SK-N-SH (cell line): Measurements from ENCODE around the gene RPS6KA1. TPM values are rescaled to one million over a fixed set of nuclear protein-coding genes. Genes with fewer than 3 reads are reported as not detected.

Experiments used
- CTCF ChIA-PET: fragments of 300-600, 350-600 bp; formaldehyde crosslinking; extraction: SDS; loops from one replicate; lab custom pipeline; 2021; lab: Yijun Ruan, JAX
- POLR2A ChIA-PET: fragments of 350-600 bp; sonication (Branson Sonifier 250); formaldehyde crosslinking; extraction: SDS; loops from one replicate; lab custom pipeline; 2020; ENCODE audit warnings: antibody characterized with exemption, inconsistent platforms; lab: Yijun Ruan, JAX
- DNase-seq: peaks from one replicate; pipeline ENCODE4 v3.0.0; 2012
- H2AFZ ChIP-seq: fragments of 200-600 bp; sonication (generic); 2 replicates; pipeline ENCODE4 v1.8.1; 2016; ENCODE audit warnings: antibody characterized with exemption, mild to moderate bottlenecking, low read depth
- H3F3A ChIP-seq: fragments of 200-600 bp; sonication (generic); replicated peaks from 2 replicates; pipeline ENCODE3; 2016; ENCODE audit warnings: antibody characterized with exemption, mild to moderate bottlenecking; ENCODE audit not compliant: insufficient read depth
- H3K27ac ChIP-seq, 2 experiments: fragments of 200-500 bp in 1 of 2; fragments of 200-600 bp in 1 of 2; sonication (Bioruptor generic) in 1 of 2; sonication (generic), shearing (Covaris generic) in 1 of 2; 2 replicates each; pipeline versions ENCODE4 v1.5.1 to v1.6.1; 2014 to 2016; ENCODE audit warnings: low read depth in 2 of 2, inconsistent platforms in 1 of 2, low read length in 1 of 2, mild to moderate bottlenecking in 1 of 2, mixed read lengths in 1 of 2
- H3K27me3 ChIP-seq: fragments of 200-600 bp; sonication (generic), shearing (Covaris generic); 2 replicates; pipeline ENCODE4 v1.6.1; 2016; ENCODE audit warnings: mixed run types; ENCODE audit not compliant: insufficient read depth
- H3K36me3 ChIP-seq, 2 experiments: fragments of 200-500 bp in 1 of 2; fragments of 200-600 bp in 1 of 2; sonication (Bioruptor generic) in 1 of 2; sonication (generic) in 1 of 2; replicated peaks in 1 of 2; 2 replicates each; pipeline versions ENCODE3 to v1.5.1; 2014 to 2016; ENCODE audit warnings: low read length in 1 of 2, mild to moderate bottlenecking in 1 of 2; ENCODE audit not compliant: insufficient read depth in 2 of 2, control insufficient read depth in 1 of 2
- H3K4me1 ChIP-seq, 2 experiments: fragments of 200-500 bp in 1 of 2; fragments of 200-600 bp in 1 of 2; sonication (Bioruptor generic) in 1 of 2; sonication (generic), shearing (Covaris generic) in 1 of 2; 2 replicates each; pipeline versions ENCODE4 v1.5.1 to v1.6.1; 2014 to 2016; ENCODE audit warnings: low read depth in 1 of 2, low read length in 1 of 2, mixed run types in 1 of 2; ENCODE audit not compliant: insufficient read depth in 2 of 2, control insufficient read depth in 1 of 2
- H3K4me2 ChIP-seq: fragments of 200-600 bp; sonication (generic), shearing (Covaris generic); 2 replicates; pipeline ENCODE4 v1.6.1; 2017; ENCODE audit warnings: mixed run types
- H3K4me3 ChIP-seq, 2 experiments: fragments of 200-500 bp in 1 of 2; fragments of 200-600 bp in 1 of 2; sonication (Bioruptor generic) in 1 of 2; sonication (generic), shearing (Covaris generic) in 1 of 2; 2 replicates each; pipeline versions ENCODE4 v1.5.1 to v1.8.1; 2014 to 2016; ENCODE audit warnings: low read depth in 2 of 2, inconsistent platforms in 1 of 2, low read length in 1 of 2, mild to moderate bottlenecking in 1 of 2, mixed read lengths in 1 of 2, moderate library complexity in 1 of 2
- H3K79me2 ChIP-seq: fragments of 200-600 bp; sonication (generic); 2 replicates; pipeline ENCODE4 v1.8.1; 2017; ENCODE audit warnings: mild to moderate bottlenecking; ENCODE audit not compliant: insufficient read depth
- H3K9ac ChIP-seq: fragments of 200-600 bp; sonication (generic); 2 replicates; pipeline ENCODE4 v1.6.1; 2017; ENCODE audit warnings: mixed run types
- H3K9me2 ChIP-seq: fragments of 200-600 bp; sonication (generic); 2 replicates; pipeline ENCODE4 v1.6.1; 2017; ENCODE audit warnings: mixed run types
- H3K9me3 ChIP-seq: fragments of 200-600 bp; sonication (generic); 2 replicates; pipeline ENCODE4 v1.6.1; 2017; ENCODE audit warnings: mixed run types, mild to moderate bottlenecking, moderate library complexity
- H4K20me1 ChIP-seq: fragments of 200-600 bp; sonication (generic); 2 replicates; pipeline ENCODE4 v1.6.1; 2017; ENCODE audit warnings: mild to moderate bottlenecking, mixed run types; ENCODE audit not compliant: insufficient read depth
- EZH2phosphoT487 ChIP-seq: fragments of 200-600 bp; sonication (generic); IDR thresholded peaks from 2 replicates; pipeline ENCODE4 v1.6.1; 2017; ENCODE audit warnings: low read depth, mixed run types, mild to moderate bottlenecking, antibody characterized with exemption, moderate library complexity, borderline replicate concordance
- FOSL2 ChIP-seq: IDR thresholded peaks from 2 replicates; pipeline ENCODE4 v1.4.0; 2012; ENCODE audit warnings: low read depth, mild to moderate bottlenecking, moderate library complexity, borderline replicate concordance
- FOXJ3 ChIP-seq: sonication (generic); formaldehyde crosslinking; IDR thresholded peaks from 2 replicates; pipeline ENCODE4 v1.5.1; 2020; ENCODE audit warnings: mild to moderate bottlenecking, missing genetic modification reagents
- GABPA ChIP-seq: IDR thresholded peaks from 2 replicates; pipeline ENCODE4 v1.4.0; 2012; ENCODE audit warnings: low read depth, mild to moderate bottlenecking
- GATA2 ChIP-seq: sonication (generic); formaldehyde crosslinking; IDR thresholded peaks from 2 replicates; pipeline ENCODE4 v1.5.0; 2020; ENCODE audit warnings: mild to moderate bottlenecking, missing genetic modification reagents
- JUND ChIP-seq: IDR thresholded peaks from 2 replicates; pipeline ENCODE4 v1.4.0; 2012
- MAX ChIP-seq: IDR thresholded peaks from 2 replicates; pipeline ENCODE4 v1.4.0; 2012; ENCODE audit warnings: low read depth
- MEF2A ChIP-seq: IDR thresholded peaks from 2 replicates; pipeline ENCODE4 v1.4.0; 2012; ENCODE audit warnings: low read depth, borderline replicate concordance
- NFIC ChIP-seq: IDR thresholded peaks from 2 replicates; pipeline ENCODE4 v1.4.0; 2012; ENCODE audit warnings: borderline replicate concordance
- NRF1 ChIP-seq: IDR thresholded peaks from 2 replicates; pipeline ENCODE4 v1.6.1; 2012; ENCODE audit warnings: low read depth, mild to moderate bottlenecking, low read length
- RAD21 ChIP-seq: IDR thresholded peaks from 2 replicates; pipeline ENCODE4 v1.6.1; 2012; ENCODE audit warnings: mild to moderate bottlenecking, low read length
- RCOR1 ChIP-seq: fragments of 150-350 bp; IDR thresholded peaks from 2 replicates; pipeline ENCODE4 v1.6.1; 2017; ENCODE audit warnings: antibody characterized with exemption, low read length
- RFX5 ChIP-seq: IDR thresholded peaks from 2 replicates; pipeline ENCODE4 v1.6.1; 2012; ENCODE audit warnings: mild to moderate bottlenecking, improper control_type of control experiment, low read length
- RXRA ChIP-seq: IDR thresholded peaks from 2 replicates; pipeline ENCODE4 v1.4.0; 2012; ENCODE audit warnings: low read depth, mild to moderate bottlenecking, borderline replicate concordance
- SIN3A ChIP-seq: IDR thresholded peaks from 2 replicates; pipeline ENCODE4 v1.6.1; 2012; ENCODE audit warnings: low read depth, mild to moderate bottlenecking, low read length, moderate library complexity, borderline replicate concordance
- TAF1 ChIP-seq: IDR thresholded peaks from 2 replicates; pipeline ENCODE4 v1.6.1; 2012; ENCODE audit warnings: low read depth, mild to moderate bottlenecking, low read length, moderate library complexity, borderline replicate concordance
- TEAD4 ChIP-seq: IDR thresholded peaks from 2 replicates; pipeline ENCODE4 v1.4.0; 2012; ENCODE audit warnings: mild to moderate bottlenecking, borderline replicate concordance; ENCODE audit not compliant: insufficient read depth
- USF1 ChIP-seq: IDR thresholded peaks from 2 replicates; pipeline ENCODE4 v1.4.0; 2012; ENCODE audit warnings: low read depth, borderline replicate concordance
- ZBTB33 ChIP-seq: IDR thresholded peaks from 2 replicates; pipeline ENCODE4 v1.4.0; 2012; ENCODE audit warnings: low read depth, borderline replicate concordance
- whole genome bisulfite sequencing: methylation state at CpG from one replicate; pipeline ENCODE4 v1.1.6; 2017; ENCODE audit warnings: low lambda C conversion rate; 5-methylcytosine and 5-hydroxymethylcytosine counted together
- polyA plus RNA-seq, 3 experiments: library from polyadenylated mRNA; depleted of rRNA; stranded (reverse); fragments of >200 nt; gene quantifications; 2 replicates each; pipeline ENCODE4 v1.2.3, GENCODE V29; 2012
- TF ChIP-seq, protein P1 (sequence below): fragments of 150-350 bp; IDR thresholded peaks from 2 replicates; pipeline ENCODE4 v1.6.1; 2016; ENCODE audit warnings: mild to moderate bottlenecking, low read depth, low read length
- TF ChIP-seq, protein P2 (sequence below): IDR thresholded peaks from 2 replicates; pipeline ENCODE4 v1.6.1; 2012; ENCODE audit warnings: mild to moderate bottlenecking, low read depth, low read length, moderate library complexity

RPS6KA1 gene
- polyA plus RNA-seq, 1 of the 3 experiments (the other 2 are of a cell fraction): 9.7 TPM

GRCh38 chr1:26542771-26543451 lies 13.3 kb downstream of the RPS6KA1 start (continued):
- no peak for TF ChIP-seq USF1
- TF ChIP-seq TEAD4: no peak
- TF ChIP-seq RFX5: no peak
- TF ChIP-seq TAF1: no peak
- TF ChIP-seq JUND: no peak

GRCh38 chr1:26543462-26543861 lies 13.9 kb downstream of the RPS6KA1 start:
- H3K4me1 ChIP-seq: peaks cover 0 to 2% of the 10 kb centered on the region in 2 experiments; a peak in 1 of 4 replicates
- no peaks in the 10 kb centered on the region for H3F3A ChIP-seq
- H4K20me1 ChIP-seq: no peaks in the 10 kb centered on the region
- H3K9me3 ChIP-seq: no peaks in the 10 kb centered on the region
- CTCF ChIA-PET: no interaction called here
- no peaks in the 10 kb centered on the region for H3K79me2 ChIP-seq
- no peak overlapping the region for H3K9ac ChIP-seq
- no peaks in the 10 kb centered on the region for H3K36me3 ChIP-seq
- no peak for TF ChIP-seq ZBTB33
- no peak for TF ChIP-seq MAX
- TF ChIP-seq FOXJ3 (CRISPR knock-in tag): no peak
- no peak for TF ChIP-seq EZH2phosphoT487
- no peak for TF ChIP-seq SIN3A
- TF ChIP-seq GATA2 (CRISPR knock-in tag): no peak
- no peak for TF ChIP-seq RAD21
- TF ChIP-seq, protein P1, sequence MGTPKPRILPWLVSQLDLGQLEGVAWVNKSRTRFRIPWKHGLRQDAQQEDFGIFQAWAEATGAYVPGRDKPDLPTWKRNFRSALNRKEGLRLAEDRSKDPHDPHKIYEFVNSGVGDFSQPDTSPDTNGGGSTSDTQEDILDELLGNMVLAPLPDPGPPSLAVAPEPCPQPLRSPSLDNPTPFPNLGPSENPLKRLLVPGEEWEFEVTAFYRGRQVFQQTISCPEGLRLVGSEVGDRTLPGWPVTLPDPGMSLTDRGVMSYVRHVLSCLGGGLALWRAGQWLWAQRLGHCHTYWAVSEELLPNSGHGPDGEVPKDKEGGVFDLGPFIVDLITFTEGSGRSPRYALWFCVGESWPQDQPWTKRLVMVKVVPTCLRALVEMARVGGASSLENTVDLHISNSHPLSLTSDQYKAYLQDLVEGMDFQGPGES: no peak
- TF ChIP-seq NRF1: no peak
- TF ChIP-seq NFIC: no peak
- no peak for TF ChIP-seq FOSL2
- no peak for TF ChIP-seq MEF2A
- no peak for TF ChIP-seq GABPA
- no peak for TF ChIP-seq RFX5
- TF ChIP-seq RCOR1: no peak
- TF ChIP-seq, protein P2, sequence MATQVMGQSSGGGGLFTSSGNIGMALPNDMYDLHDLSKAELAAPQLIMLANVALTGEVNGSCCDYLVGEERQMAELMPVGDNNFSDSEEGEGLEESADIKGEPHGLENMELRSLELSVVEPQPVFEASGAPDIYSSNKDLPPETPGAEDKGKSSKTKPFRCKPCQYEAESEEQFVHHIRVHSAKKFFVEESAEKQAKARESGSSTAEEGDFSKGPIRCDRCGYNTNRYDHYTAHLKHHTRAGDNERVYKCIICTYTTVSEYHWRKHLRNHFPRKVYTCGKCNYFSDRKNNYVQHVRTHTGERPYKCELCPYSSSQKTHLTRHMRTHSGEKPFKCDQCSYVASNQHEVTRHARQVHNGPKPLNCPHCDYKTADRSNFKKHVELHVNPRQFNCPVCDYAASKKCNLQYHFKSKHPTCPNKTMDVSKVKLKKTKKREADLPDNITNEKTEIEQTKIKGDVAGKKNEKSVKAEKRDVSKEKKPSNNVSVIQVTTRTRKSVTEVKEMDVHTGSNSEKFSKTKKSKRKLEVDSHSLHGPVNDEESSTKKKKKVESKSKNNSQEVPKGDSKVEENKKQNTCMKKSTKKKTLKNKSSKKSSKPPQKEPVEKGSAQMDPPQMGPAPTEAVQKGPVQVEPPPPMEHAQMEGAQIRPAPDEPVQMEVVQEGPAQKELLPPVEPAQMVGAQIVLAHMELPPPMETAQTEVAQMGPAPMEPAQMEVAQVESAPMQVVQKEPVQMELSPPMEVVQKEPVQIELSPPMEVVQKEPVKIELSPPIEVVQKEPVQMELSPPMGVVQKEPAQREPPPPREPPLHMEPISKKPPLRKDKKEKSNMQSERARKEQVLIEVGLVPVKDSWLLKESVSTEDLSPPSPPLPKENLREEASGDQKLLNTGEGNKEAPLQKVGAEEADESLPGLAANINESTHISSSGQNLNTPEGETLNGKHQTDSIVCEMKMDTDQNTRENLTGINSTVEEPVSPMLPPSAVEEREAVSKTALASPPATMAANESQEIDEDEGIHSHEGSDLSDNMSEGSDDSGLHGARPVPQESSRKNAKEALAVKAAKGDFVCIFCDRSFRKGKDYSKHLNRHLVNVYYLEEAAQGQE: no peak
- no peak for TF ChIP-seq RXRA
- no peak for TF ChIP-seq JUND
- TF ChIP-seq USF1: no peak
- TF ChIP-seq, all 33 proteins: peak for 0
- POLR2A ChIA-PET: no interaction called here
- Histone ChIP-seq H2AFZ (no peak overlapping the region), H3K9me2 (no peaks in the 10 kb centered on the region), H3K4me3 (no peak overlapping the region), H3K4me2 (no peak overlapping the region), H3K27me3 (no peaks in the 10 kb centered on the region), H3K27ac (no peak overlapping the region)
- WGBS: 100% methylated on average over 3 of the region's 5 CpGs
- no peak for DNase-seq
